Testis (tissue), 3 donors: Measurements from ENCODE around the gene CRIM1. TPM values are rescaled to one million over a fixed set of nuclear protein-coding genes. Genes with fewer than 3 reads are reported as not detected.

Experiments used
- DNase-seq: peaks from one replicate; pipeline ENCODE4 v3.0.0-alpha.2; 2019
- H3K27ac ChIP-seq, 2 donors: fragments of 200-600 bp; sonication (generic); one replicate each; pipeline ENCODE4 v1.5.1; 2019
- H3K27me3 ChIP-seq: fragments of 200-600 bp; sonication (generic); one replicate; pipeline ENCODE4 v1.5.1; 2019
- H3K36me3 ChIP-seq: fragments of 200-600 bp; sonication (generic); one replicate; pipeline ENCODE4 v1.5.1; 2017; ENCODE audit warnings: low read depth; ENCODE audit errors: missing control alignments
- H3K4me1 ChIP-seq: fragments of 200-600 bp; sonication (generic); one replicate; pipeline ENCODE4 v1.5.1; 2019
- H3K4me3 ChIP-seq, 2 donors: fragments of 200-600 bp; sonication (generic); one replicate each; pipeline ENCODE4 v1.5.1; 2017 to 2019
- H3K9me3 ChIP-seq: fragments of 200-600 bp; sonication (generic); one replicate; pipeline ENCODE4 v1.5.1; 2017
- POLR2A ChIP-seq: fragments of 450-650 bp; IDR thresholded peaks from one replicate; pipeline ENCODE4 v1.6.1; 2017; ENCODE audit warnings: antibody characterized with exemption, mild to moderate bottlenecking, moderate library complexity
- WGBS, 2 donors: methylation state at CpG; one replicate each; pipeline ENCODE4 v1.1.5; 2018; 5-methylcytosine and 5-hydroxymethylcytosine counted together
- intact Hi-C: fragments of 100-400 bp; cut with DNase I; formaldehyde crosslinking; loops from one replicate; pipeline ENCODE4 v1.15.1; 2023; ENCODE audit warnings: low total_unique reads
- polyA plus RNA-seq: library from polyadenylated mRNA; stranded (reverse); fragments of 350-450 nt; fragmentation: Illumina TruSeq; extraction: RNeasy Lipid Tissue Mini Kit (QIAGEN cat#74804); gene quantifications from one replicate; pipeline ENCODE4 v1.2.3, GENCODE V29; 2014; ENCODE audit warnings: low read depth, low replicate concordance; ENCODE audit not compliant: insufficient read depth
- total RNA-seq, 2 donors: library from RNA; depleted of rRNA; stranded (reverse); fragments of >200 nt; gene quantifications; one replicate each; pipeline ENCODE4 v1.2.3, GENCODE V29; 2016
- TF ChIP-seq, protein P1 (sequence below), 3 experiments: fragments of 450-650 bp in 2 of 3; fragments of 200-600 bp in 1 of 3; sonication (generic) in 1 of 3; IDR thresholded peaks; one replicate each; pipeline ENCODE4 v1.5.1; 2016 to 2019; ENCODE audit warnings: antibody characterized with exemption in 3 of 3, mild to moderate bottlenecking in 2 of 3, moderate library complexity in 1 of 3

Gene CRIM1
- total and polyA plus RNA-seq, 3 donors from 2014 or later, result 38.2 to 94.1 (median 68.4) TPM

DNA sequence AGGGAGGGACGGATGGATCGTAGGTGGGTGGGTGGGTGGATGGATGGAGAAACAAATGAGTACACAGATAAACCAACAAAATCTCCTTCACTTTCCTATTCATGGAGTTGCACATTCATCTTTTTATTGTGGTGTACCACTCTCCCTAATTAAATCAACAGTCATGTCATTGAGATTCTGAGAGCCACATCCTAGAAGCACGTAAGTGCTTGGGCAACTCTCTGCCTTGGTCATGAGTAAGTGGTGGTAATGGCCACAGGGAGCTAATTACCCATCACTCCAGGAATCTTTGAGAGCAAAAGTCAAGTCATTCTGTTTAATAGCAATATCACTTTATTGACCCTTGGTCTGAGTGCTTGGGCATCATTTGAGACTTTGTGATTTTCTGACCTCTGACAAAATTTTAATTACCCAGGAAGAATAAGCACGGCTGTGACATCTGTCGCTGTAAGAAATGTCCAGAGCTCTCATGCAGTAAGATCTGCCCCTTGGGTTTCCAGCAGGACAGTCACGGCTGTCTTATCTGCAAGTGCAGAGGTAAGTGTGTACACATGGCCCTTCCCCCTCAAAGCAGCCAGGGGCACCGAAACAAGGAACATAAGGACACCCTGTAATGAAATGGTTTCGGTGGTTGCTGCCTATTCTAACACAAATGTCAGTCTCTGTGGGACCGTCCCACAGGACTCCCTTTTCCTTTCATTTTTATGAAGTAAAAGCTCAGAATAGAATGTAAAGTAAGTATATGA, 156.5 kb downstream of the CRIM1 start:
- H3K4me3 ChIP-seq, result no peak overlapping the region
- DNase-seq, result no peak
- no peaks in the 10 kb centered on the region for H3K9me3 ChIP-seq
- no peak overlapping the region for H3K27ac ChIP-seq
- H3K27me3 ChIP-seq, result no peaks in the 10 kb centered on the region
- H3K36me3 ChIP-seq, result no peaks in the 10 kb centered on the region
- intact Hi-C loops, result no loop called here
- H3K4me1 ChIP-seq, result no peaks in the 10 kb centered on the region
- WGBS, 2 donors, result 88 to 89% methylated on average over 9 of the region's 9 CpGs
- TF ChIP-seq, protein P1, sequence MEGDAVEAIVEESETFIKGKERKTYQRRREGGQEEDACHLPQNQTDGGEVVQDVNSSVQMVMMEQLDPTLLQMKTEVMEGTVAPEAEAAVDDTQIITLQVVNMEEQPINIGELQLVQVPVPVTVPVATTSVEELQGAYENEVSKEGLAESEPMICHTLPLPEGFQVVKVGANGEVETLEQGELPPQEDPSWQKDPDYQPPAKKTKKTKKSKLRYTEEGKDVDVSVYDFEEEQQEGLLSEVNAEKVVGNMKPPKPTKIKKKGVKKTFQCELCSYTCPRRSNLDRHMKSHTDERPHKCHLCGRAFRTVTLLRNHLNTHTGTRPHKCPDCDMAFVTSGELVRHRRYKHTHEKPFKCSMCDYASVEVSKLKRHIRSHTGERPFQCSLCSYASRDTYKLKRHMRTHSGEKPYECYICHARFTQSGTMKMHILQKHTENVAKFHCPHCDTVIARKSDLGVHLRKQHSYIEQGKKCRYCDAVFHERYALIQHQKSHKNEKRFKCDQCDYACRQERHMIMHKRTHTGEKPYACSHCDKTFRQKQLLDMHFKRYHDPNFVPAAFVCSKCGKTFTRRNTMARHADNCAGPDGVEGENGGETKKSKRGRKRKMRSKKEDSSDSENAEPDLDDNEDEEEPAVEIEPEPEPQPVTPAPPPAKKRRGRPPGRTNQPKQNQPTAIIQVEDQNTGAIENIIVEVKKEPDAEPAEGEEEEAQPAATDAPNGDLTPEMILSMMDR (IDR thresholded peaks at IDR 0.05), result no peak
- TF ChIP-seq POLR2A, result no peak

DNA sequence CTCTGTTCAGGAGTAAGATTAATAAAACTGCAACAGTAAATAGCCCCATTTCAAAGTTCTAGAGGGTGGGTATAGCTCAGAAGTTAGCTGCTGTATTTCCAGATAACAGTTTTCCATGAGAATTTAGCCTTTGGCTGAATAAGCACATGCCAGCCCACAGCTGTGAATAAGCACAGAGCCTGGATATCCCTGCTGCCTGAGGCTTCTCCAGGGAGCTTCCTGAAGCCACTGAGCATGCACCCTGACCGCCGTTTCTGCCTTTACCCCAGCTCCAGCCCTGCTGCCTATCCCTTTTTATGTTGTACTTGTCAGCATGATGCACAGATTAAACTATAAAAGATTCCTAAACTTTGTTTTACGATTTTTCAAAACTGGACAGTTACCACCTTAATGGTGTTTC, 157.1 kb downstream of the CRIM1 start:
- no peaks in the 10 kb centered on the region for H3K4me1 ChIP-seq
- H3K9me3 ChIP-seq, result no peaks in the 10 kb centered on the region
- WGBS, 2 donors, result 80 to 85% methylated on average over 3 of the region's 3 CpGs
- H3K27me3 ChIP-seq, result no peaks in the 10 kb centered on the region
- intact Hi-C loops, result no loop called here
- H3K27ac ChIP-seq, result no peak overlapping the region
- H3K36me3 ChIP-seq, result no peaks in the 10 kb centered on the region
- TF ChIP-seq POLR2A, result no peak
- TF ChIP-seq, protein P1 (IDR thresholded peaks at IDR 0.05), result no peak
- DNase-seq, result no peak
- no peak overlapping the region for H3K4me3 ChIP-seq

DNA sequence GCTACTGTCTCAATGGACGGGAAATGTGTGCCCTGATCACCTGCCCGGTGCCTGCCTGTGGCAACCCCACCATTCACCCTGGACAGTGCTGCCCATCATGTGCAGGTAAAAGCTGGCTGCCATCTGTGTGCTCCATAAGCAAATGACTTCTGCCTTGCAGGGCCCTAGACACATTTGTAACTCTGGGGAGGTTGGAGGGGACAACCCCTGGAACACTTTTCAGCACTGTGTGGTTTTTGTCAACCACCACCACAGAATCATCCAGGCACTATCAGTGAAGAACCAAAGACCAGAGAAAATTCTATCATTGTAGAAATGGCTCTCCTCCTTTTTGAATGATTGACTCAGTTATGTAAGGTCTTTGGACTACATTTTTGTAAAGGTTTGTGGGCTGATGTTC, 158.1 kb downstream of the CRIM1 start:
- 97 to 100% methylated on average over 2 of the region's 2 CpGs for WGBS, 2 donors
- H3K9me3 ChIP-seq, result no peaks in the 10 kb centered on the region
- H3K36me3 ChIP-seq, result no peaks in the 10 kb centered on the region
- H3K27ac ChIP-seq, result no peak overlapping the region
- no peak overlapping the region for H3K4me3 ChIP-seq
- no peaks in the 10 kb centered on the region for H3K4me1 ChIP-seq
- no peak for DNase-seq
- no peaks in the 10 kb centered on the region for H3K27me3 ChIP-seq
- TF ChIP-seq, protein P1 (IDR thresholded peaks at IDR 0.05), result no peak
- no peak for TF ChIP-seq POLR2A
- intact Hi-C loops, result no loop called here

DNA sequence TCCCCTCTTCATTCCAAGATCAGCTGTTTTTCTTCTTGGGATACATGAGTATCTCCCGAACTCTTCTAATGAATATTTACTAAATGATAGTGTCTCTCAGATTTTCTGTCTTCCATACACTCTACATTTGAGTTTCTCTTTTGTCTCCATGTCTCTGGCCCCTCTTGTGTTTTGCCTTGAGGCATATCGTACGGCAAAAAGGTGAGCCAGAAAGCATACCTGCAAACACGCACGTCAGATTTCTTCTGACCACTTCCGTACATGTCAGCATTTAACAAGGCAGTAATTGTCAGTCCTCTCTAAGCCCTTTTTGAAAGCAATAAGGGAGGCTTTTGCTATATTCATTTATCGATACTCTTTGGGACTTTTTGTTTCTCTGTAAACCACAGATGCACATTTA, 160.0 kb downstream of the CRIM1 start:
- no peaks in the 10 kb centered on the region for H3K4me1 ChIP-seq
- no peak for TF ChIP-seq POLR2A
- TF ChIP-seq, protein P1 (IDR thresholded peaks at IDR 0.05), result no peak
- 82 to 83% methylated on average over 7 of the region's 7 CpGs for WGBS, 2 donors
- intact Hi-C loops, result no loop called here
- H3K27me3 ChIP-seq, result no peaks in the 10 kb centered on the region
- no peak overlapping the region for H3K27ac ChIP-seq
- H3K4me3 ChIP-seq, result no peak overlapping the region
- H3K9me3 ChIP-seq, result no peaks in the 10 kb centered on the region
- no peaks in the 10 kb centered on the region for H3K36me3 ChIP-seq
- no peak for DNase-seq
